ENCODE measurements around the gene UNG. TPM values are rescaled to one million over a fixed set of nuclear protein-coding genes. Genes with fewer than 3 reads are reported as not detected.

The UNG gene
- total RNA-seq, 1 experiment from 2014 or later = 99.0 TPM

DNA sequence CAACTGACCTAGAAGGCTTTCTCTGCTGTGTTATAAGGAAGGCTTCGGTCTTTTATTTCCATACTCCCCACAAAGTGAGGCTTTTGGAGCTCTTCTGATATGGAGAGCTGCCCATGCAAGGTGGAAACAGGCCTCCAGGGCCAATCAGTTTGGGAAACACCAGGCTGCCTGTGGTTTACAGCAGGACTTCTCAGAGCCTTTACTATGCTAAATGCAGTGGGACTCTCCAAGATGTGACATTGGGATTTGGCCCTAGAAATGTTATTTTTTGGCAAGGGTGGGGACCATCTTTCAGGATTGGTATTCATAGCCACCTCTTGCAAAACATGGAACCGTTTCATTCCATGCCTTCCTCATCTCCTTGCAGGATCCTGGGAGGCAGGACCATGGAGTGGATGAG is 22.7 kb downstream of the UNG start:
- Histone ChIP-seq H4K20me1 (ENCODE audit: insufficient read depth) (no peaks in the 10 kb centered on the region), H3K27me3 (ENCODE audit: insufficient read depth, low read length) (no peaks in the 10 kb centered on the region), H3K27ac (ENCODE audit: low read depth, low read length) (no peak overlapping the region), H3K4me3 (replicated peaks in 1 of 2; ENCODE audit: low read depth in 1 of 2, low read length in 2 of 2) (no peak overlapping the region), H3K36me3 (ENCODE audit: control insufficient read depth in 1 of 2, insufficient read depth in 2 of 2, low read length in 2 of 2) (no peaks in the 10 kb centered on the region), H3K4me2 (ENCODE audit: low read length) (no peak overlapping the region), H3K9me3 (ENCODE audit: control insufficient read depth in 1 of 2, insufficient read depth in 1 of 2, low read depth in 1 of 2, low read length in 2 of 2) (no peaks in the 10 kb centered on the region), H3K79me2 (ENCODE audit: insufficient read depth, low read length) (no peaks in the 10 kb centered on the region), H3K9me2 (ENCODE audit: insufficient read depth) (no peaks in the 10 kb centered on the region), H2AFZ (ENCODE audit: low read depth, low read length, poor library complexity, severe bottlenecking) (no peak overlapping the region), H3K4me1 (ENCODE audit: control insufficient read depth in 1 of 2, insufficient read depth in 2 of 2, low read length in 2 of 2) (no peaks in the 10 kb centered on the region), H3K9ac (ENCODE audit: low read length) (no peak overlapping the region)
- ATAC-seq (no peak), DNase-seq (ENCODE audit: low read depth, low spot score) (no peak)
- ChIA-PET CTCF (interaction anchor here (3.6 kb wide), 1 partner anchor 8 kb away, joined by 15 read pairs; no protein-coding TSS in a partner anchor), POLR2A (no interaction called here), RAD21 (ENCODE audit: low non-redundant PET in 1 of 2, low total read pairs in 2 of 2, uncharacterized antibody in 2 of 2, unreplicated experiment in 2 of 2) (no interaction called here)
- TF ChIP-seq ZBTB33 (IDR thresholded peaks at IDR 0.05; ENCODE audit: extremely low read depth, insufficient replicate concordance, low read length) (no peak), EZH2phosphoT487 (IDR thresholded peaks at IDR 0.05; ENCODE audit: borderline replicate concordance) (no peak), SIN3A (IDR thresholded peaks at IDR 0.05; ENCODE audit: low read depth) (no peak), ZFX (IDR thresholded peaks at IDR 0.05) (no peak), EZH2 (IDR thresholded peaks at IDR 0.05) (no peak)
- TF ChIP-seq, protein P1, sequence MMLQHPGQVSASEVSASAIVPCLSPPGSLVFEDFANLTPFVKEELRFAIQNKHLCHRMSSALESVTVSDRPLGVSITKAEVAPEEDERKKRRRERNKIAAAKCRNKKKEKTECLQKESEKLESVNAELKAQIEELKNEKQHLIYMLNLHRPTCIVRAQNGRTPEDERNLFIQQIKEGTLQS (IDR thresholded peaks at IDR 0.05) = no peak
- no TSS peak for BruUV-seq (replicated peaks)
- intact Hi-C loops (cut with micrococcal nuclease) = no loop called here

GRCh38 chr12:109120557-109120956 is 23.2 kb downstream of the UNG start:
- Histone ChIP-seq H3K9me3 (ENCODE audit: control insufficient read depth in 1 of 2, insufficient read depth in 1 of 2, low read depth in 1 of 2, low read length in 2 of 2) (no peaks in the 10 kb centered on the region), H3K79me2 (ENCODE audit: insufficient read depth, low read length) (no peaks in the 10 kb centered on the region), H3K27ac (ENCODE audit: low read depth, low read length) (no peak overlapping the region), H4K20me1 (ENCODE audit: insufficient read depth) (no peaks in the 10 kb centered on the region), H3K4me1 (ENCODE audit: control insufficient read depth in 1 of 2, insufficient read depth in 2 of 2, low read length in 2 of 2) (no peaks in the 10 kb centered on the region), H3K9me2 (ENCODE audit: insufficient read depth) (no peaks in the 10 kb centered on the region), H3K9ac (ENCODE audit: low read length) (no peak overlapping the region), H2AFZ (ENCODE audit: low read depth, low read length, poor library complexity, severe bottlenecking) (no peak overlapping the region), H3K36me3 (ENCODE audit: control insufficient read depth in 1 of 2, insufficient read depth in 2 of 2, low read length in 2 of 2) (no peaks in the 10 kb centered on the region), H3K27me3 (ENCODE audit: insufficient read depth, low read length) (no peaks in the 10 kb centered on the region), H3K4me2 (ENCODE audit: low read length) (no peak overlapping the region), H3K4me3 (replicated peaks in 1 of 2; ENCODE audit: low read depth in 1 of 2, low read length in 2 of 2) (no peak overlapping the region)
- ChIA-PET RAD21 (ENCODE audit: low non-redundant PET in 1 of 2, low total read pairs in 2 of 2, uncharacterized antibody in 2 of 2, unreplicated experiment in 2 of 2) (no interaction called here), CTCF (interaction anchor here (3.6 kb wide), 1 partner anchor 9 kb away, joined by 15 read pairs; no protein-coding TSS in a partner anchor), POLR2A (no interaction called here)
- TF ChIP-seq REST (IDR thresholded peaks at IDR 0.05; ENCODE audit: low read depth) (no peak), POLR2AphosphoS5 (IDR thresholded peaks at IDR 0.05; ENCODE audit: low read depth, low read length) (no peak), SP1 (IDR thresholded peaks at IDR 0.05; ENCODE audit: low read depth) (no peak), CBX3 (IDR thresholded peaks at IDR 0.05; ENCODE audit: low read depth) (no peak)
- no TSS peak for BruUV-seq (replicated peaks)
- ATAC-seq (no peak), DNase-seq (ENCODE audit: low read depth, low spot score) (no peak)
- intact Hi-C loops (cut with micrococcal nuclease) = no loop called here

Data from HCT116 (cell line).